ENCODE measurements around the gene ONECUT1.

ONECUT1 gene

GRCh38 chr15:52734329-52734728 is 55.8 kb downstream of the ONECUT1 start:
- Histone ChIP-seq H3K9ac (ENCODE audit: low read depth, low read length, poor library complexity, severe bottlenecking) (no peak overlapping the region), H3K4me1 (ENCODE audit: insufficient read depth, low read length, poor library complexity, severe bottlenecking) (peaks cover 8% of the 10 kb centered on the region), H3K27me3 (ENCODE audit: insufficient read depth, low read length, poor library complexity, severe bottlenecking) (no peaks in the 10 kb centered on the region), H3K36me3 (ENCODE audit: insufficient read depth, low read length) (no peaks in the 10 kb centered on the region), H3F3A (ENCODE audit: low read depth) (no peaks in the 10 kb centered on the region), H3K4me2 (ENCODE audit: low read depth, low read length, poor library complexity, severe bottlenecking) (no peak overlapping the region), H3K9me2 (replicated peaks; ENCODE audit: low read depth, low read length) (no peaks in the 10 kb centered on the region), H3K4me3 (ENCODE audit: low read length, poor library complexity, severe bottlenecking) (no peak overlapping the region), H4K20me1 (ENCODE audit: insufficient read depth, low read length, poor library complexity, severe bottlenecking) (no peaks in the 10 kb centered on the region), H2AFZ (ENCODE audit: low read length) (no peak overlapping the region), H3K79me2 (ENCODE audit: insufficient read depth, low read length) (no peaks in the 10 kb centered on the region), H3K9me3 (ENCODE audit: insufficient read depth, low read depth, low read length) (no peaks in the 10 kb centered on the region)
- TF ChIP-seq CTCF (conservative IDR thresholded peaks at IDR 0.05; ENCODE audit: low read length) = no peak
- TF ChIP-seq EZH2phosphoT487 (IDR thresholded peaks at IDR 0.05; ENCODE audit: borderline replicate concordance) = no peak

- Histone ChIP-seq H2AFZ (ENCODE audit: low read length) (0 out of 2 replicates have a peak overlapping the region, but pooled peaks have one; percentile 29), H3K4me2 (ENCODE audit: low read depth, low read length, poor library complexity, severe bottlenecking) (no peak overlapping the region), H3K9me2 (replicated peaks; ENCODE audit: low read depth, low read length) (no peaks in the 10 kb centered on the region), H3K79me2 (ENCODE audit: insufficient read depth, low read length) (no peaks in the 10 kb centered on the region), H3K4me1 (ENCODE audit: insufficient read depth, low read length, poor library complexity, severe bottlenecking) (peaks cover 8% of the 10 kb centered on the region), H3K9me3 (ENCODE audit: insufficient read depth, low read depth, low read length) (no peaks in the 10 kb centered on the region), H4K20me1 (ENCODE audit: insufficient read depth, low read length, poor library complexity, severe bottlenecking) (no peaks in the 10 kb centered on the region), H3K27me3 (ENCODE audit: insufficient read depth, low read length, poor library complexity, severe bottlenecking) (no peaks in the 10 kb centered on the region), H3K36me3 (ENCODE audit: insufficient read depth, low read length) (no peaks in the 10 kb centered on the region), H3F3A (ENCODE audit: low read depth) (no peaks in the 10 kb centered on the region), H3K4me3 (ENCODE audit: low read length, poor library complexity, severe bottlenecking) (no peak overlapping the region), H3K9ac (ENCODE audit: low read depth, low read length, poor library complexity, severe bottlenecking) (no peak overlapping the region)
- no peak for TF ChIP-seq EZH2phosphoT487 (IDR thresholded peaks at IDR 0.05; ENCODE audit: borderline replicate concordance)
- no peak for TF ChIP-seq CTCF (conservative IDR thresholded peaks at IDR 0.05; ENCODE audit: low read length)
Observed at GRCh38 chr15:52733696-52734255, 56.4 kb downstream of the ONECUT1 start.

GRCh38 chr15:52733088-52733487 is 57.0 kb downstream of the ONECUT1 start:
- Histone ChIP-seq H3K9me3 (ENCODE audit: insufficient read depth, low read depth, low read length) (no peaks in the 10 kb centered on the region), H3K4me3 (ENCODE audit: low read length, poor library complexity, severe bottlenecking) (no peak overlapping the region), H4K20me1 (ENCODE audit: insufficient read depth, low read length, poor library complexity, severe bottlenecking) (no peaks in the 10 kb centered on the region), H3K9ac (ENCODE audit: low read depth, low read length, poor library complexity, severe bottlenecking) (no peak overlapping the region), H3K36me3 (ENCODE audit: insufficient read depth, low read length) (no peaks in the 10 kb centered on the region), H3K79me2 (ENCODE audit: insufficient read depth, low read length) (no peaks in the 10 kb centered on the region), H3K4me1 (ENCODE audit: insufficient read depth, low read length, poor library complexity, severe bottlenecking) (peaks cover 8% of the 10 kb centered on the region), H2AFZ (ENCODE audit: low read length) (no peak overlapping the region), H3K4me2 (ENCODE audit: low read depth, low read length, poor library complexity, severe bottlenecking) (no peak overlapping the region), H3K9me2 (replicated peaks; ENCODE audit: low read depth, low read length) (no peaks in the 10 kb centered on the region), H3K27me3 (ENCODE audit: insufficient read depth, low read length, poor library complexity, severe bottlenecking) (no peaks in the 10 kb centered on the region), H3F3A (ENCODE audit: low read depth) (no peaks in the 10 kb centered on the region)
- TF ChIP-seq CTCF (conservative IDR thresholded peaks at IDR 0.05; ENCODE audit: low read length) = no peak
- no peak for TF ChIP-seq EZH2phosphoT487 (IDR thresholded peaks at IDR 0.05; ENCODE audit: borderline replicate concordance)

Measured in Loucy (cell line).